22Rv1 (cell line): Measurements from ENCODE around the gene BCCIP.

Experiments used
- ZFX ChIP-seq: fragments of 450-650 bp; IDR thresholded peaks from 2 replicates; pipeline ENCODE4 v1.6.1; 2017; ENCODE audit warnings: antibody characterized with exemption, borderline replicate concordance
- TF ChIP-seq, protein P1 (sequence below): fragments of 450-650 bp; IDR thresholded peaks from 2 replicates; pipeline ENCODE4 v1.5.1; 2017; ENCODE audit warnings: mild to moderate bottlenecking

DNA sequence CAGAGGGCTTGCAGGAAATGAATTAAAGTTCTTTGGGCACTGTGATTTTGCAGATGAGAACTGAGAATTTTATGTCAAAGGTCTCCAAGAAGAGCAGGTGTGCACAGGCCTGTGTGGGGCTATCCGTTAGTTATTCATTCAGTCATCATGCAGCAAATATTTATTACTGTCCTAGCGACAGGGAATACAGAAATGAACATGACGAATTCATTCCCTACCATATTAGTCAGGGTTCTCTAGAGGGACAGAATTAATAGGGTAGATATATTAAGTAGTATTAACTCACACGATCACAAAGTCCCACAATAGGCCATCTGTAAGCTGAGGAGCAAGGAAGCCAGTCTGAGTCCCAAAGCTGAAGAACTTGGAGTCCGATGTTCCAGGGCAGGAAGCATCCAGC, 44.8 kb upstream of the BCCIP start:
- TF ChIP-seq, protein P1, sequence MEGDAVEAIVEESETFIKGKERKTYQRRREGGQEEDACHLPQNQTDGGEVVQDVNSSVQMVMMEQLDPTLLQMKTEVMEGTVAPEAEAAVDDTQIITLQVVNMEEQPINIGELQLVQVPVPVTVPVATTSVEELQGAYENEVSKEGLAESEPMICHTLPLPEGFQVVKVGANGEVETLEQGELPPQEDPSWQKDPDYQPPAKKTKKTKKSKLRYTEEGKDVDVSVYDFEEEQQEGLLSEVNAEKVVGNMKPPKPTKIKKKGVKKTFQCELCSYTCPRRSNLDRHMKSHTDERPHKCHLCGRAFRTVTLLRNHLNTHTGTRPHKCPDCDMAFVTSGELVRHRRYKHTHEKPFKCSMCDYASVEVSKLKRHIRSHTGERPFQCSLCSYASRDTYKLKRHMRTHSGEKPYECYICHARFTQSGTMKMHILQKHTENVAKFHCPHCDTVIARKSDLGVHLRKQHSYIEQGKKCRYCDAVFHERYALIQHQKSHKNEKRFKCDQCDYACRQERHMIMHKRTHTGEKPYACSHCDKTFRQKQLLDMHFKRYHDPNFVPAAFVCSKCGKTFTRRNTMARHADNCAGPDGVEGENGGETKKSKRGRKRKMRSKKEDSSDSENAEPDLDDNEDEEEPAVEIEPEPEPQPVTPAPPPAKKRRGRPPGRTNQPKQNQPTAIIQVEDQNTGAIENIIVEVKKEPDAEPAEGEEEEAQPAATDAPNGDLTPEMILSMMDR = no peak
- TF ChIP-seq ZFX = no peak
